Panc1 (cell line): ENCODE measurements around the gene KRT34. TPM values are rescaled to one million over a fixed set of nuclear protein-coding genes. Genes with fewer than 3 reads are reported as not detected.

Source experiments
- ATAC-seq: fragments of 200-7000 bp; cut with Tn5 transposase; 2 replicates; pipeline ENCODE4 v1.9.1; 2020; ENCODE audit warnings: mild to moderate bottlenecking, moderate library complexity
- BruUV-seq: library from RNA; stranded (reverse); fragments of 400-500 nt; replicated peaks from 2 replicates; lab custom pipeline; 2021; lab: Mats Ljungman, UMichigan
- CTCF ChIA-PET: fragments of 300-600 bp; sonication (Branson Sonifier 250); formaldehyde crosslinking; loops from one replicate; lab custom pipeline; 2022; ENCODE audit warnings: antibody characterized with exemption; lab: Charles Lee
- POLR2A ChIA-PET: fragments of 300-600 bp; sonication (Branson Sonifier 250); formaldehyde crosslinking; loops from one replicate; lab custom pipeline; 2022; ENCODE audit warnings: antibody characterized with exemption; lab: Charles Lee
- DNase-seq: peaks from one replicate; pipeline ENCODE4 v3.0.0-alpha.2; 2010; ENCODE audit warnings: low read depth, low spot score
- H3K27ac ChIP-seq: 2 replicates; pipeline ENCODE4 v1.5.1; 2011; ENCODE audit warnings: mild to moderate bottlenecking, low read length, inconsistent platforms
- H3K27me3 ChIP-seq: fragments of 200-500 bp; sonication (Bioruptor generic); 2 replicates; pipeline ENCODE4 v1.6.0; 2014; ENCODE audit warnings: low read length, inconsistent platforms; ENCODE audit not compliant: control insufficient read depth, insufficient read depth
- H3K36me3 ChIP-seq: fragments of 200-500 bp; sonication (Bioruptor generic); 2 replicates; pipeline ENCODE4 v1.5.1; 2014; ENCODE audit warnings: inconsistent platforms, mild to moderate bottlenecking, low read length, moderate library complexity; ENCODE audit not compliant: control insufficient read depth, insufficient read depth
- H3K4me1 ChIP-seq: 2 replicates; pipeline ENCODE4 v1.5.1; 2011; ENCODE audit warnings: inconsistent platforms, mild to moderate bottlenecking, low read length, moderate library complexity; ENCODE audit not compliant: control insufficient read depth, insufficient read depth
- H3K4me3 ChIP-seq, 2 experiments: 2 replicates each; pipeline ENCODE4 v1.5.1; 2011 to 2012; ENCODE audit warnings: low read depth in 2 of 2, low read length in 2 of 2, mild to moderate bottlenecking in 2 of 2, inconsistent platforms in 1 of 2, moderate library complexity in 1 of 2
- H3K9me3 ChIP-seq: fragments of 200-500 bp; sonication (Bioruptor generic); 2 replicates; pipeline ENCODE4 v1.5.1; 2014; ENCODE audit warnings: low read depth, mild to moderate bottlenecking, inconsistent platforms, low read length, moderate library complexity; ENCODE audit not compliant: control insufficient read depth, insufficient read depth
- POLR2AphosphoS5 ChIP-seq: IDR thresholded peaks from 2 replicates; pipeline ENCODE4 v1.6.1; 2012; ENCODE audit warnings: mild to moderate bottlenecking, low read depth, low read length, moderate library complexity
- SIN3A ChIP-seq: IDR thresholded peaks from 2 replicates; pipeline ENCODE4 v1.6.1; 2012; ENCODE audit warnings: low read depth, mild to moderate bottlenecking, low read length, moderate library complexity, borderline replicate concordance; ENCODE audit not compliant: insufficient read depth
- TCF7L2 ChIP-seq: IDR thresholded peaks from 2 replicates; pipeline ENCODE4 v1.6.1; 2011; ENCODE audit warnings: mild to moderate bottlenecking, low read depth, low read length, inconsistent platforms
- in situ Hi-C: cut with HindIII; loops from 2 replicates; pipeline ENCODE4 v1.10.0; 2016; ENCODE audit warnings: low sequenced_read_pairs, low pct_unique_long_range_greater_than_20kb
- intact Hi-C: fragments of 100-400 bp; cut with micrococcal nuclease; formaldehyde crosslinking; loops from one replicate; pipeline ENCODE4 v1.10.0; 2022; ENCODE audit not compliant: unreplicated experiment
- total RNA-seq: library from RNA; stranded (reverse); gene quantifications from one replicate; pipeline ENCODE4 v1.2.1, GENCODE V29; 2021; ENCODE audit not compliant: unreplicated experiment
- TF ChIP-seq, protein P1 (sequence below): fragments of 450-650 bp; IDR thresholded peaks from 2 replicates; pipeline ENCODE4 v1.5.1; 2017; ENCODE audit warnings: mild to moderate bottlenecking
- TF ChIP-seq, protein P2 (sequence below), 2 experiments: IDR thresholded peaks; 2 replicates each; pipeline ENCODE4 v1.6.1; 2011 to 2012; ENCODE audit warnings: low read depth in 2 of 2, control low read depth in 1 of 2, low read length in 1 of 2, mild to moderate bottlenecking in 1 of 2, moderate library complexity in 1 of 2; ENCODE audit not compliant: insufficient read depth in 1 of 2

Gene KRT34
- total RNA-seq, 1 experiment from 2014 or later, result not detected

DNA sequence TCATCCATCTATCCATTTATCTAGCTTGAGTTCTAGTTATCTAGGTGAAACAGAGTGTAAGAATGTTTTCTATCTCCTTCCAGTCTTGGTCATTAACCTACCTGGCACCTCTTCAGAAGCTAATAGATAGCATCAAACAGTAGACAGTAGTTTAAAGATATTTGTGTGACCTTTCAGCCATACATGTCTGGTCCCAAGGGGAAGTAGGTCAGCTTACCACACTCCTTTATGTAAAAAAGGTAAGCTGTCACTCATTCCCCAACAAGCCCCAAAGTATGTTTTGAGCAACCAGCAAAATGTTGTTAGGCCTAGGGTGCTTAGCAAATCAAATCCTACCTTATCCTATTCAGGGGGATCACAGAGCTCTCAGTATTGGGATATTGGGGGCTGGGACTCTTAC is 16.0 kb downstream of the KRT34 start:
- ChIA-PET POLR2A (no interaction called here), CTCF (no interaction called here)
- H3K27ac ChIP-seq, result no peak overlapping the region
- no peaks in the 10 kb centered on the region for H3K36me3 ChIP-seq
- H3K9me3 ChIP-seq, result no peaks in the 10 kb centered on the region
- H3K27me3 ChIP-seq, result peaks cover 2% of the 10 kb centered on the region; the same call in 1 of the 2 replicates
- in situ Hi-C loops, result no loop called here
- BruUV-seq, result no TSS peak
- DNase-seq, result no peak
- ATAC-seq, result no peak
- no peak for TF ChIP-seq POLR2AphosphoS5
- TF ChIP-seq, protein P1, sequence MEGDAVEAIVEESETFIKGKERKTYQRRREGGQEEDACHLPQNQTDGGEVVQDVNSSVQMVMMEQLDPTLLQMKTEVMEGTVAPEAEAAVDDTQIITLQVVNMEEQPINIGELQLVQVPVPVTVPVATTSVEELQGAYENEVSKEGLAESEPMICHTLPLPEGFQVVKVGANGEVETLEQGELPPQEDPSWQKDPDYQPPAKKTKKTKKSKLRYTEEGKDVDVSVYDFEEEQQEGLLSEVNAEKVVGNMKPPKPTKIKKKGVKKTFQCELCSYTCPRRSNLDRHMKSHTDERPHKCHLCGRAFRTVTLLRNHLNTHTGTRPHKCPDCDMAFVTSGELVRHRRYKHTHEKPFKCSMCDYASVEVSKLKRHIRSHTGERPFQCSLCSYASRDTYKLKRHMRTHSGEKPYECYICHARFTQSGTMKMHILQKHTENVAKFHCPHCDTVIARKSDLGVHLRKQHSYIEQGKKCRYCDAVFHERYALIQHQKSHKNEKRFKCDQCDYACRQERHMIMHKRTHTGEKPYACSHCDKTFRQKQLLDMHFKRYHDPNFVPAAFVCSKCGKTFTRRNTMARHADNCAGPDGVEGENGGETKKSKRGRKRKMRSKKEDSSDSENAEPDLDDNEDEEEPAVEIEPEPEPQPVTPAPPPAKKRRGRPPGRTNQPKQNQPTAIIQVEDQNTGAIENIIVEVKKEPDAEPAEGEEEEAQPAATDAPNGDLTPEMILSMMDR, result no peak
- TF ChIP-seq, protein P2, sequence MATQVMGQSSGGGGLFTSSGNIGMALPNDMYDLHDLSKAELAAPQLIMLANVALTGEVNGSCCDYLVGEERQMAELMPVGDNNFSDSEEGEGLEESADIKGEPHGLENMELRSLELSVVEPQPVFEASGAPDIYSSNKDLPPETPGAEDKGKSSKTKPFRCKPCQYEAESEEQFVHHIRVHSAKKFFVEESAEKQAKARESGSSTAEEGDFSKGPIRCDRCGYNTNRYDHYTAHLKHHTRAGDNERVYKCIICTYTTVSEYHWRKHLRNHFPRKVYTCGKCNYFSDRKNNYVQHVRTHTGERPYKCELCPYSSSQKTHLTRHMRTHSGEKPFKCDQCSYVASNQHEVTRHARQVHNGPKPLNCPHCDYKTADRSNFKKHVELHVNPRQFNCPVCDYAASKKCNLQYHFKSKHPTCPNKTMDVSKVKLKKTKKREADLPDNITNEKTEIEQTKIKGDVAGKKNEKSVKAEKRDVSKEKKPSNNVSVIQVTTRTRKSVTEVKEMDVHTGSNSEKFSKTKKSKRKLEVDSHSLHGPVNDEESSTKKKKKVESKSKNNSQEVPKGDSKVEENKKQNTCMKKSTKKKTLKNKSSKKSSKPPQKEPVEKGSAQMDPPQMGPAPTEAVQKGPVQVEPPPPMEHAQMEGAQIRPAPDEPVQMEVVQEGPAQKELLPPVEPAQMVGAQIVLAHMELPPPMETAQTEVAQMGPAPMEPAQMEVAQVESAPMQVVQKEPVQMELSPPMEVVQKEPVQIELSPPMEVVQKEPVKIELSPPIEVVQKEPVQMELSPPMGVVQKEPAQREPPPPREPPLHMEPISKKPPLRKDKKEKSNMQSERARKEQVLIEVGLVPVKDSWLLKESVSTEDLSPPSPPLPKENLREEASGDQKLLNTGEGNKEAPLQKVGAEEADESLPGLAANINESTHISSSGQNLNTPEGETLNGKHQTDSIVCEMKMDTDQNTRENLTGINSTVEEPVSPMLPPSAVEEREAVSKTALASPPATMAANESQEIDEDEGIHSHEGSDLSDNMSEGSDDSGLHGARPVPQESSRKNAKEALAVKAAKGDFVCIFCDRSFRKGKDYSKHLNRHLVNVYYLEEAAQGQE (IDR thresholded peaks at IDR 0.05; ENCODE audit: insufficient read depth in 1 of 2, low read depth in 2 of 2, low read length in 1 of 2), result no peak
- no peak for TF ChIP-seq SIN3A
- TF ChIP-seq TCF7L2, result no peak
- H3K4me1 ChIP-seq, result no peaks in the 10 kb centered on the region
- intact Hi-C loops, result no loop called here
- H3K4me3 ChIP-seq, result no peak overlapping the region

- intact Hi-C loops, result no loop called here
- ChIA-PET POLR2A (no interaction called here), CTCF (no interaction called here)
- Histone ChIP-seq H3K4me1 (no peaks in the 10 kb centered on the region), H3K36me3 (no peaks in the 10 kb centered on the region), H3K9me3 (no peaks in the 10 kb centered on the region), H3K27me3 (no peaks in the 10 kb centered on the region), H3K27ac (no peak overlapping the region), H3K4me3 (no peak overlapping the region)
- DNase-seq (no peak), ATAC-seq (no peak)
- in situ Hi-C loops, result no loop called here
- no TSS peak for BruUV-seq
- TF ChIP-seq SIN3A (no peak), TCF7L2 (no peak), POLR2AphosphoS5 (no peak)
- TF ChIP-seq, protein P1, result no peak
- TF ChIP-seq, protein P2 (IDR thresholded peaks at IDR 0.05; ENCODE audit: insufficient read depth in 1 of 2, low read depth in 2 of 2, low read length in 1 of 2), result no peak
Observed at GRCh38 chr17:41363881-41364280, 18.2 kb downstream of the KRT34 start.
